IMR-90 (cell line): ENCODE measurements around the gene TELO2. TPM values are rescaled to one million over a fixed set of nuclear protein-coding genes. Genes with fewer than 3 reads are reported as not detected.
A peak's percentile ranks its signal among the peaks of the same experiment; 100 is the strongest.

Experiments used
- ATAC-seq: fragments of 200-7000 bp; cut with Tn5 transposase; 2 replicates; pipeline ENCODE4 v1.9.1; 2020; ENCODE audit warnings: low read depth, mild to moderate bottlenecking, moderate library complexity
- BruUV-seq: library from RNA; stranded (reverse); fragments of 400-500 nt; replicated peaks from 2 replicates; lab custom pipeline; 2021; lab: Mats Ljungman, UMichigan
- CTCF ChIA-PET: fragments of 300-600 bp; formaldehyde crosslinking; extraction: SDS; loops from one replicate; lab custom pipeline; 2021; ENCODE audit warnings: antibody characterized with exemption; lab: Yijun Ruan, JAX
- POLR2A ChIA-PET: fragments of 300-600 bp; sonication (Branson Sonifier 250); formaldehyde crosslinking; loops from one replicate; lab custom pipeline; 2022; ENCODE audit warnings: antibody characterized with exemption; ENCODE audit not compliant: unreplicated experiment; lab: Charles Lee
- DNase-seq: peaks from one replicate; pipeline ENCODE4 v3.0.0; 2013
- H2AFZ ChIP-seq: replicated peaks from 2 replicates; pipeline ENCODE3; 2013; ENCODE audit warnings: low read length, mild to moderate bottlenecking; ENCODE audit not compliant: poor library complexity
- H2AK5ac ChIP-seq: 2 replicates; pipeline ENCODE4 v1.6.1; 2013; ENCODE audit warnings: low read depth, low read length, inconsistent platforms
- H2AK9ac ChIP-seq: replicated peaks from 2 replicates; pipeline ENCODE3; 2013; ENCODE audit warnings: mild to moderate bottlenecking, low read depth, low read length, moderate library complexity; ENCODE audit not compliant: poor library complexity
- H2BK120ac ChIP-seq: 2 replicates; pipeline ENCODE4 v1.6.1; 2013; ENCODE audit warnings: low read depth, low read length, inconsistent platforms
- H2BK15ac ChIP-seq: 3 replicates; pipeline ENCODE4 v1.6.1; 2013; ENCODE audit warnings: low read depth, low read length, inconsistent platforms
- H2BK20ac ChIP-seq: 2 replicates; pipeline ENCODE4 v1.6.1; 2013; ENCODE audit warnings: low read depth, mild to moderate bottlenecking, inconsistent platforms, low read length, moderate library complexity
- H2BK5ac ChIP-seq: 2 replicates; pipeline ENCODE4 v1.6.1; 2013; ENCODE audit warnings: mild to moderate bottlenecking, low read depth, low read length, inconsistent platforms; ENCODE audit not compliant: poor library complexity, severe bottlenecking
- H3K14ac ChIP-seq: replicated peaks from 2 replicates; pipeline ENCODE4 v1.6.1; 2013; ENCODE audit warnings: low read depth, low read length, inconsistent platforms
- H3K18ac ChIP-seq: 2 replicates; pipeline ENCODE4 v1.6.1; 2013; ENCODE audit warnings: low read depth, low read length, control low read depth
- H3K23ac ChIP-seq: 2 replicates; pipeline ENCODE4 v1.6.1; 2013; ENCODE audit warnings: low read depth, low read length, inconsistent platforms
- H3K27ac ChIP-seq: 2 replicates; pipeline ENCODE4 v1.5.1; 2013; ENCODE audit warnings: mild to moderate bottlenecking, control low read depth, low read length; ENCODE audit not compliant: insufficient read depth
- H3K27me3 ChIP-seq: 2 replicates; pipeline ENCODE4 v1.6.1; 2013; ENCODE audit warnings: low read length; ENCODE audit not compliant: control insufficient read depth, insufficient read depth
- H3K36me3 ChIP-seq: 2 replicates; pipeline ENCODE4 v1.6.1; 2013; ENCODE audit warnings: low read length, mixed read lengths; ENCODE audit not compliant: control insufficient read depth, insufficient read depth
- H3K4ac ChIP-seq: 2 replicates; pipeline ENCODE4 v1.6.1; 2013; ENCODE audit warnings: low read depth, low read length, inconsistent platforms
- H3K4me1 ChIP-seq: 2 replicates; pipeline ENCODE4 v1.6.1; 2013; ENCODE audit warnings: low read length, mixed read lengths; ENCODE audit not compliant: control insufficient read depth, insufficient read depth
- H3K4me2 ChIP-seq: 2 replicates; pipeline ENCODE4 v1.6.1; 2013; ENCODE audit warnings: low read depth, mild to moderate bottlenecking, control low read depth, low read length, moderate library complexity
- H3K4me3 ChIP-seq: 2 replicates; pipeline ENCODE4 v1.5.1; 2013; ENCODE audit warnings: low read depth, mild to moderate bottlenecking, control low read depth, low read length, moderate library complexity; ENCODE audit not compliant: insufficient read depth
- H3K56ac ChIP-seq: 2 replicates; pipeline ENCODE4 v1.6.1; 2013; ENCODE audit warnings: low read length, inconsistent platforms; ENCODE audit not compliant: insufficient read depth; ENCODE audit errors: extremely low read depth
- H3K79me1 ChIP-seq, 2 experiments: 2 replicates each; pipeline ENCODE4 v1.6.1; 2013; ENCODE audit warnings: low read length in 2 of 2, inconsistent platforms in 1 of 2, low read depth in 1 of 2
- H3K9ac ChIP-seq: 2 replicates; pipeline ENCODE4 v1.6.1; 2013; ENCODE audit warnings: low read depth, low read length, control low read depth
- H3K9me1 ChIP-seq: 2 replicates; pipeline ENCODE4 v1.6.1; 2013; ENCODE audit warnings: low read length, inconsistent platforms; ENCODE audit not compliant: insufficient read depth
- H3K9me3 ChIP-seq: 2 replicates; pipeline ENCODE4 v1.6.1; 2013; ENCODE audit warnings: low read length; ENCODE audit not compliant: control insufficient read depth, insufficient read depth
- H4K20me1 ChIP-seq: 2 replicates; pipeline ENCODE4 v1.6.1; 2013; ENCODE audit warnings: low read length, inconsistent platforms; ENCODE audit not compliant: insufficient read depth
- H4K5ac ChIP-seq: 2 replicates; pipeline ENCODE4 v1.6.1; 2013; ENCODE audit warnings: mild to moderate bottlenecking, low read depth, low read length, control low read depth
- H4K8ac ChIP-seq, 2 experiments: 2 replicates each; pipeline ENCODE4 v1.6.1; 2013; ENCODE audit warnings: low read depth in 2 of 2, low read length in 2 of 2, control low read depth in 1 of 2, inconsistent platforms in 1 of 2
- H4K91ac ChIP-seq: 2 replicates; pipeline ENCODE4 v1.6.1; 2013; ENCODE audit warnings: low read depth, low read length, inconsistent platforms; ENCODE audit not compliant: insufficient read depth
- BHLHE40 ChIP-seq: fragments of 150-350 bp; IDR thresholded peaks from 2 replicates; pipeline ENCODE4 v1.6.1; 2016; ENCODE audit warnings: mild to moderate bottlenecking, low read depth, low read length
- CHD1 ChIP-seq: IDR thresholded peaks from 2 replicates; pipeline ENCODE4 v1.6.1; 2012; ENCODE audit warnings: low read depth, low read length, improper control_type of control experiment
- FOS ChIP-seq: fragments of 150-350 bp; IDR thresholded peaks from 2 replicates; pipeline ENCODE4 v1.6.1; 2016; ENCODE audit warnings: low read depth, low read length
- MAFK ChIP-seq: IDR thresholded peaks from 2 replicates; pipeline ENCODE4 v1.6.1; 2012; ENCODE audit warnings: low read depth, low read length, improper control_type of control experiment
- MXI1 ChIP-seq: IDR thresholded peaks from 2 replicates; pipeline ENCODE4 v1.6.1; 2012; ENCODE audit warnings: low read depth, mild to moderate bottlenecking, low read length, moderate library complexity, borderline replicate concordance
- NFE2L2 ChIP-seq: fragments of 150-350 bp; IDR thresholded peaks from 2 replicates; pipeline ENCODE4 v1.6.1; 2016; ENCODE audit warnings: low read depth, mild to moderate bottlenecking, low read length
- POLR2A ChIP-seq: IDR thresholded peaks from 2 replicates; pipeline ENCODE4 v1.6.1; 2012; ENCODE audit warnings: mild to moderate bottlenecking, low read depth, low read length
- RCOR1 ChIP-seq: IDR thresholded peaks from 2 replicates; pipeline ENCODE4 v1.6.1; 2012; ENCODE audit warnings: mild to moderate bottlenecking, low read length, improper control_type of control experiment; ENCODE audit not compliant: insufficient replicate concordance
- WGBS, 2 experiments: methylation state at CpG; one replicate each; pipeline versions ENCODE4 v1.1.5 to v1.1.7; 2013; ENCODE audit warnings: missing lambda C conversion rate in 2 of 2; ENCODE audit not compliant: insufficient read length in 1 of 2; ENCODE audit errors: extremely low coverage in 2 of 2; 5-methylcytosine and 5-hydroxymethylcytosine counted together
- dilution Hi-C: fragments of 300-500 bp; cut with HindIII; formaldehyde crosslinking; loops from one replicate; pipeline ENCODE4 v1.14.3; 2018; ENCODE audit warnings: low sequenced_read_pairs; ENCODE audit not compliant: unreplicated experiment
- in situ Hi-C: fragments of 300-500 bp; cut with MboI; formaldehyde crosslinking; loops from 3 replicates; pipeline ENCODE4 v1.14.3; 2019; ENCODE audit warnings: low sequenced_read_pairs, inconsistent platforms, mixed read lengths
- intact Hi-C: fragments of 100-400 bp; cut with micrococcal nuclease; formaldehyde crosslinking; loops from 2 replicates; pipeline ENCODE4 v1.10.0; 2022
- polyA plus RNA-seq, 3 experiments: library from polyadenylated mRNA; depleted of rRNA; stranded (reverse); fragments of >200 nt; gene quantifications; 2 replicates each; pipeline ENCODE4 v1.2.3, GENCODE V29; 2012; ENCODE audit warnings: low replicate concordance in 1 of 3
- total RNA-seq: library from RNA; depleted of rRNA; stranded (reverse); fragments of >200 nt; gene quantifications from 2 replicates; pipeline ENCODE4 v1.2.3, GENCODE V29; 2012

TELO2 gene
- total and polyA plus RNA-seq, 2 of the 4 experiments (the other 2 are of a cell fraction): 6.6 to 26.6 TPM

DNA sequence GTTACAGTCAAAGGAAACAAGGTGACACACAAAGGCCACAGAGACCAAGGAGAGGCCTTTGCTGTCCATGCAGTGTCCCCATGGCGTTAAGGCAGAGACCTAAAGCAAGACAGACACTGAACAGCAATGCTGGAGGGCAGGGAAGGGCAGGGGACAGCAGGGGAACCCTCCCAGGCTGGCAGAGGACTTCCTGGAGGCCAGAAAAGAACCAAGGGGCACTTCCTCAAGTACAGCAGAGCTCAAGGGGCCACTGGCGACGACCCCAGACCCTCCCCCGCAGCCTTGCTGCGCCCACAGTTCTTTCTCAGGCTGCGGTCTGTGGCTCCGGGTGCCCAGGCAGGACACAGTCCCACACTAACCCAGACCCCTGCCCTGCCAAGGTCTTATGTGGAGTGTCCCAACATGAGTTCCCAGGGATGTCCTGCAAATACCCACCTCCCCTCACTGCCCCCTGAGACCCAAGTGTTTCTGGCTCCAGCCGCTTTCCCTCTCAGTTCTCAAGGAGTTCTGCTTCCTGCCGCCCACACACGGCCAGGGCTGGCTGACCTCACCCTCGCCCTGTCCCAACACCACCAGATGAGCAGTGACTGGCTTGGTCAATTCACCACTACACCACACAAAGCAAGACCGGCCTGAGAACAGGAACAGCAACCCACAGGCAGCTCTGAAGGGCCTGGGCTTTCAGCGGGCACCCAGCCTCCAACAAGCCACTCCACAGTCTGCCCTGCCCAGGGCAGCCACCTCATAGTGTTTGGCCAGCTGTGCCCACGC is 22.5 kb upstream of the TELO2 start (continued):
- no peak for TF ChIP-seq MXI1

DNA sequence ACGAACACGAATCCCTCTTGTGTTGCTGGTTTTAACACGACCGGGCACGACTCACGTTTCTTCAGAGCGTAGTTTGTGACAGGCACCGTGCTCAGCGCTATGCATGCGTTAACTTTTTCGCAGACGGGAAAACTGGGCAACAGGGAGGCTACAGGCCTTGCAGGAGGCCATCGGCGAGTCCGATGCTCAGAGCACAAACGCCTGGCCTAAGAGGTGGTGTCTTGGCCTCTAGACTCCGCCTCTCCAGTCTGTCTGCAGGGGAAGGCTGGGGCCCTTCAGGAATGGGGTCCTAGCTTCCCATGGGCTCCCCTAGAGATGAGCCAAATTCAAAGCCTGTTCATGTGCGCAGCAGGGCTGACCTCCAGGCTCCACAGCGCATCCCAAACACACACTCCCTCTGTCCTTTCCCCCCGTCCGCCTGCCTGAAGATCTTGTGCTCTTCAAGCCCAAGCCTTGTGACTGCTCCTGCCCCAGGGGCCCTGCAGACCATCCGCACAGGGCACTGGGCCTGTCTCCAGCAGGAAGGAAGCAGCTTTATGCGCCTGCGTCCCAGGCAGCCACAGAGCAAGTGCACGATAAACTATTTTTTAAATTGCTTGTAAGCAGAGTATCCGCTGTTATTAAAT is 21.5 kb upstream of the TELO2 start:
- H3K4me1 ChIP-seq: 0 out of 2 replicates have a peak, but pooled peaks cover 7% of the 10 kb centered on the region
- no TSS peak for BruUV-seq
- CTCF ChIA-PET: interaction anchor here (0.9 kb wide), 1 partner anchor 11 kb away, joined by 5 read pairs; no protein-coding TSS in a partner anchor

More for the DNA sequence above, 21.5 kb upstream of the TELO2 start:
- Histone ChIP-seq H4K5ac (no peak overlapping the region), H3K9me3 (no peaks in the 10 kb centered on the region), H2AK9ac (peak overlapping the region; percentile 72), H3K9me1 (peaks cover 14% of the 10 kb centered on the region), H2BK120ac (no peak overlapping the region), H3K18ac (no peak overlapping the region), H3K36me3 (peaks cover 3% of the 10 kb centered on the region; the same call in 1 of the 2 replicates), H2AFZ (no peak overlapping the region), H2BK20ac (no peak overlapping the region), H3K14ac (no peak overlapping the region), H2BK15ac (no peak overlapping the region), H3K4me2 (no peak overlapping the region), H3K79me1 (peaks cover 38 to 73% of the 10 kb centered on the region in 2 experiments), H4K91ac (no peak overlapping the region), H4K20me1 (peaks cover 36% of the 10 kb centered on the region), H3K23ac (no peak overlapping the region), H3K56ac (no peak overlapping the region), H3K4me3 (no peak overlapping the region), H3K9ac (no peak overlapping the region), H3K4ac (no peak overlapping the region), H2AK5ac (no peak overlapping the region), H2BK5ac (no peak overlapping the region), H4K8ac (no peak overlapping the region), H3K27me3 (no peaks in the 10 kb centered on the region), H3K27ac (no peak overlapping the region)
- in situ Hi-C loops (no loop called here), intact Hi-C loops (loop anchor here (10.0 kb wide), 1 partner anchor 47 kb away; the partner anchor contains the start of gene UQCC4), dilution Hi-C loops (no loop called here)
- ATAC-seq (no peak), DNase-seq (no peak)
- POLR2A ChIA-PET: no interaction called here
- TF ChIP-seq NFE2L2 (no peak), BHLHE40 (no peak), POLR2A (no peak), MXI1 (no peak), CHD1 (no peak), MAFK (no peak), RCOR1 (no peak), FOS (no peak)
- WGBS, 2 experiments: 93% methylated on average over 12 of the region's 26 CpGs; no CpG with 5 or more reads in 1 of the 2 experiments
